LoVo (cell line): ENCODE measurements around the gene SLC2A11.
"Not testable (repeated sequence)": the region's sequence is repeated elsewhere in the genome, so short reads cannot be mapped to it uniquely, and the experiment has no call there.

Source experiments
- DNase-seq: peaks from one replicate; pipeline ENCODE4 v3.0.0-alpha.2; 2016; ENCODE audit warnings: low spot score

The SLC2A11 gene

GRCh38 chr22:23908587-23909205 is 51.0 kb downstream of the SLC2A11 start:
- no peak for DNase-seq

- no peak for DNase-seq
These were observed 51.7 kb downstream of the SLC2A11 start for GRCh38 chr22:23909296-23909898.

- DNase-seq: no peak
These were observed 53.0 kb downstream of the SLC2A11 start for GRCh38 chr22:23910496-23911190.

- no peak for DNase-seq
These were observed 53.8 kb downstream of the SLC2A11 start for GRCh38 chr22:23911318-23911980.

- no peak for DNase-seq
These were observed 54.7 kb downstream of the SLC2A11 start for GRCh38 chr22:23912293-23912903.

GRCh38 chr22:23913306-23913660 is 55.6 kb downstream of the SLC2A11 start:
- no peak for DNase-seq

- peak; percentile 98 for DNase-seq
These were observed 56.1 kb downstream of the SLC2A11 start for GRCh38 chr22:23913661-23914353.

- DNase-seq: no peak
These were observed 57.6 kb downstream of the SLC2A11 start for GRCh38 chr22:23915290-23915689.

GRCh38 chr22:23920267-23920611 is 62.6 kb downstream of the SLC2A11 start:
- not testable (repeated sequence) for DNase-seq

GRCh38 chr22:23921586-23922201 is 64.0 kb downstream of the SLC2A11 start:
- DNase-seq: not testable (repeated sequence)

- no peak for DNase-seq
These were observed 65.2 kb downstream of the SLC2A11 start for GRCh38 chr22:23922921-23923320.

- no peak for DNase-seq
These were observed 67.4 kb downstream of the SLC2A11 start for GRCh38 chr22:23925020-23925606.

- DNase-seq: no peak
These were observed 68.9 kb downstream of the SLC2A11 start for GRCh38 chr22:23926561-23926960.
